Posterior vena cava (tissue), 2 donors: ENCODE results near the gene PIR. TPM values are rescaled to one million over a fixed set of nuclear protein-coding genes. Genes with fewer than 3 reads are reported as not detected.

Experiments
- DNase-seq: peaks from one replicate; pipeline ENCODE4 v3.0.0-alpha.2; 2020; ENCODE audit warnings: low spot score
- intact Hi-C, 2 donors: fragments of 100-400 bp; cut with DNase I; formaldehyde crosslinking; loops; one replicate each; pipeline versions ENCODE4 v1.14.1 to v1.14.2; 2022 to 2023
- total RNA-seq, 2 donors: library from RNA; stranded (reverse); fragmentation: NEBNext Ultra II Directional; extraction: Animal tissue kit (Norgen Biotek cat#: 25700); gene quantifications; one replicate each; pipeline ENCODE4 v1.2.1, GENCODE V29; 2021
- donor health status: DM: yes; HTN: yes; CAD: no.
- donor health status: DM: yes; HTN: yes; CAD: no.

PIR gene
- total RNA-seq, 2 donors from 2014 or later, result 10.4 to 12.2 TPM

GRCh38 chrX:15430584-15430983 lies 62.5 kb downstream of the PIR start:
- no peak for DNase-seq
- intact Hi-C loops, result no loop called here

- DNase-seq, result no peak
- intact Hi-C loops, result no loop called here
Observed at GRCh38 chrX:15430076-15430475, 63.1 kb downstream of the PIR start.

GRCh38 chrX:15425024-15425423 lies 68.1 kb downstream of the PIR start:
- no peak for DNase-seq
- intact Hi-C loops, result no loop called here

GRCh38 chrX:15418707-15419181 lies 74.4 kb downstream of the PIR start:
- DNase-seq, result no peak
- intact Hi-C loops, result no loop called here

GRCh38 chrX:15418041-15418706 lies 75.0 kb downstream of the PIR start:
- intact Hi-C loops, result no loop called here
- DNase-seq, result no peak

GRCh38 chrX:15416133-15416993 lies 76.8 kb downstream of the PIR start:
- no peak for DNase-seq
- intact Hi-C loops, result no loop called here

- no peak for DNase-seq
- intact Hi-C loops, result no loop called here
Observed at GRCh38 chrX:15413101-15413500, 80.0 kb downstream of the PIR start.

- intact Hi-C loops, result no loop called here
- no peak for DNase-seq
Observed at GRCh38 chrX:15410947-15411346, 82.2 kb downstream of the PIR start.

- intact Hi-C loops, result no loop called here
- no peak for DNase-seq
Observed at GRCh38 chrX:15410430-15410829, 82.7 kb downstream of the PIR start.

GRCh38 chrX:15405846-15406245 lies 87.3 kb downstream of the PIR start:
- DNase-seq, result no peak
- intact Hi-C loops, result no loop called here

- no peak for DNase-seq
- intact Hi-C loops, result no loop called here
Observed at GRCh38 chrX:15404401-15405096, 88.6 kb downstream of the PIR start.

- intact Hi-C loops, result no loop called here
- DNase-seq, result no peak
Observed at GRCh38 chrX:15401378-15401777, 91.8 kb downstream of the PIR start.

- intact Hi-C loops, result no loop called here
- no peak for DNase-seq
Observed at GRCh38 chrX:15399962-15400391, 93.2 kb downstream of the PIR start.

GRCh38 chrX:15398874-15399273 lies 94.3 kb downstream of the PIR start:
- intact Hi-C loops, result no loop called here
- DNase-seq, result no peak

GRCh38 chrX:15395789-15396188 lies 97.3 kb downstream of the PIR start:
- intact Hi-C loops, result no loop called here
- DNase-seq, result no peak

GRCh38 chrX:15391850-15392249 lies 101.3 kb downstream of the PIR start:
- no peak for DNase-seq
- intact Hi-C loops, result no loop called here

- intact Hi-C loops, result no loop called here
- DNase-seq, result no peak
Observed at GRCh38 chrX:15384304-15384703, 108.8 kb downstream of the PIR start, which contains the start of gene VEGFD. TSS of gene VEGFD (minus strand) at chrX:15384413. CDS start at chrX:15383946, 467 bp downstream.

- no peak for DNase-seq
- intact Hi-C loops, result no loop called here
Observed at GRCh38 chrX:15382813-15383212, 110.3 kb downstream of the PIR start.

- no peak for DNase-seq
- intact Hi-C loops, result no loop called here
Observed at GRCh38 chrX:15376956-15377355, 116.2 kb downstream of the PIR start.

- no peak for DNase-seq
- intact Hi-C loops, result no loop called here
Observed at GRCh38 chrX:15373976-15374375, 119.2 kb downstream of the PIR start.
